Osteocyte (in vitro differentiated cells): ENCODE data around the gene MYO5B. TPM values are rescaled to one million over a fixed set of nuclear protein-coding genes. Genes with fewer than 3 reads are reported as not detected.

ENCODE experiments used
- DNase-seq: peaks from one replicate; pipeline ENCODE4 v3.0.0; 2021; ENCODE audit warnings: mixed read lengths; ENCODE audit not compliant: unreplicated experiment; ENCODE audit errors: extremely low spot score
- H3K27ac Mint-ChIP-seq: one replicate; pipeline ENCODE4 v1.8.0; 2021; ENCODE audit warnings: mild to moderate bottlenecking, mixed read lengths; ENCODE audit not compliant: unreplicated experiment
- H3K27me3 Mint-ChIP-seq: one replicate; pipeline ENCODE4 v1.8.0; 2021; ENCODE audit warnings: mixed read lengths; ENCODE audit not compliant: unreplicated experiment
- H3K36me3 Mint-ChIP-seq: one replicate; pipeline ENCODE4 v1.8.0; 2021; ENCODE audit warnings: mixed read lengths; ENCODE audit not compliant: unreplicated experiment
- H3K4me1 Mint-ChIP-seq: one replicate; pipeline ENCODE4 v1.8.0; 2021; ENCODE audit warnings: mixed read lengths; ENCODE audit not compliant: unreplicated experiment
- H3K4me3 Mint-ChIP-seq: one replicate; pipeline ENCODE4 v1.8.0; 2021; ENCODE audit warnings: mild to moderate bottlenecking, moderate library complexity, mixed read lengths; ENCODE audit not compliant: unreplicated experiment
- H3K9me3 Mint-ChIP-seq: one replicate; pipeline ENCODE4 v1.8.0; 2021; ENCODE audit warnings: mixed read lengths; ENCODE audit not compliant: unreplicated experiment
- CTCF ChIP-seq: fragments of 200-600 bp; sonication (generic); IDR thresholded peaks from 2 replicates; pipeline ENCODE4 v1.5.0; 2021; ENCODE audit warnings: antibody characterized with exemption, mild to moderate bottlenecking, moderate library complexity
- total RNA-seq: library from RNA; stranded (reverse); gene quantifications from 2 replicates; pipeline ENCODE4 v1.2.1, GENCODE V29; 2021

MYO5B gene
- total RNA-seq, 1 donor from 2014 or later: not detected

- no peak overlapping the region for H3K4me3 Mint-ChIP-seq
Measured at GRCh38 chr18:50092245-50092805, 102.6 kb downstream of the MYO5B start.

GRCh38 chr18:50091509-50092244, 103.3 kb downstream of the MYO5B start:
- no peak for TF ChIP-seq CTCF
- Mint-ChIP-seq H3K4me3 (no peak overlapping the region), H3K36me3 (no peaks in the 10 kb centered on the region), H3K27me3 (peaks cover 2% of the 10 kb centered on the region), H3K27ac (no peak overlapping the region), H3K9me3 (no peaks in the 10 kb centered on the region), H3K4me1 (no peaks in the 10 kb centered on the region)
- no peak for DNase-seq

More at GRCh38 chr18:50092245-50092805, 102.6 kb downstream of the MYO5B start:
- no peak for DNase-seq
- peaks cover 2% of the 10 kb centered on the region for H3K27me3 Mint-ChIP-seq
- H3K36me3 Mint-ChIP-seq: no peaks in the 10 kb centered on the region
- no peaks in the 10 kb centered on the region for H3K9me3 Mint-ChIP-seq
- H3K4me1 Mint-ChIP-seq: no peaks in the 10 kb centered on the region
- H3K27ac Mint-ChIP-seq: no peak overlapping the region
- TF ChIP-seq CTCF: no peak

- peaks cover 2% of the 10 kb centered on the region for H3K27me3 Mint-ChIP-seq
- no peak overlapping the region for H3K27ac Mint-ChIP-seq
- DNase-seq: no peak
- H3K4me1 Mint-ChIP-seq: no peaks in the 10 kb centered on the region
- H3K4me3 Mint-ChIP-seq: no peak overlapping the region
- H3K36me3 Mint-ChIP-seq: no peaks in the 10 kb centered on the region
- H3K9me3 Mint-ChIP-seq: no peaks in the 10 kb centered on the region
- TF ChIP-seq CTCF: no peak
Measured at GRCh38 chr18:50090370-50091312, 104.3 kb downstream of the MYO5B start.

GRCh38 chr18:50089702-50090101, 105.2 kb downstream of the MYO5B start:
- Mint-ChIP-seq H3K27me3 (peaks cover 2% of the 10 kb centered on the region), H3K36me3 (no peaks in the 10 kb centered on the region), H3K9me3 (no peaks in the 10 kb centered on the region), H3K27ac (no peak overlapping the region), H3K4me3 (no peak overlapping the region), H3K4me1 (no peaks in the 10 kb centered on the region)
- no peak for DNase-seq
- no peak for TF ChIP-seq CTCF
